CD14-positive monocyte (primary cell): ENCODE results near the gene IMMP2L. TPM values are rescaled to one million over a fixed set of nuclear protein-coding genes. Genes with fewer than 3 reads are reported as not detected.

Experiments
- DNase-seq, 3 donors: peaks; one replicate each; pipeline ENCODE4 v3.0.0-alpha.2; 2011 to 2022
- H2AFZ ChIP-seq: 2 replicates; pipeline ENCODE4 v1.6.0; 2012; ENCODE audit warnings: mild to moderate bottlenecking, low read depth, low read length, inconsistent platforms; ENCODE audit not compliant: insufficient read depth, poor library complexity, severe bottlenecking
- H3K27ac ChIP-seq, 2 donors: 1 replicate in 1 of 2; 2 replicates in 1 of 2; pipeline ENCODE4 v1.5.1; 2012 to 2013; ENCODE audit warnings: low read length in 2 of 2, control low read depth in 1 of 2, inconsistent platforms in 1 of 2, low read depth in 1 of 2, mild to moderate bottlenecking in 1 of 2
- H3K27me3 ChIP-seq, 2 donors: one replicate each; pipeline versions ENCODE4 v1.6.0 to v1.6.1; 2011 to 2013; ENCODE audit warnings: low read length in 2 of 2; ENCODE audit not compliant: control insufficient read depth in 2 of 2, insufficient read depth in 2 of 2
- H3K36me3 ChIP-seq, 2 donors: replicated peaks in 1 of 2; 1 replicate in 1 of 2; 2 replicates in 1 of 2; pipeline versions ENCODE4 v1.5.1 to v1.6.1; 2012 to 2013; ENCODE audit warnings: low read length in 2 of 2, control low read depth in 1 of 2, inconsistent platforms in 1 of 2, mild to moderate bottlenecking in 1 of 2; ENCODE audit not compliant: insufficient read depth in 2 of 2, control insufficient read depth in 1 of 2
- H3K4me1 ChIP-seq, 2 donors: 1 replicate in 1 of 2; 2 replicates in 1 of 2; pipeline versions ENCODE4 v1.5.1 to v1.6.1; 2012 to 2013; ENCODE audit warnings: low read length in 2 of 2, control low read depth in 1 of 2, inconsistent platforms in 1 of 2, mild to moderate bottlenecking in 1 of 2, moderate library complexity in 1 of 2; ENCODE audit not compliant: insufficient read depth in 2 of 2, control insufficient read depth in 1 of 2
- H3K4me2 ChIP-seq: replicated peaks from 2 replicates; pipeline ENCODE3; 2012; ENCODE audit warnings: low read length, moderate library complexity, mild to moderate bottlenecking; ENCODE audit not compliant: poor library complexity, severe bottlenecking; ENCODE audit errors: extremely low read depth
- H3K4me3 ChIP-seq, 3 experiments: fragments of 200-600 bp in 1 of 3; sonication (generic) in 1 of 3; replicated peaks in 1 of 3; 1 replicate in 2 of 3; 2 replicates in 1 of 3; pipeline ENCODE4 v1.5.1; 2011 to 2013; ENCODE audit warnings: low read length in 3 of 3, mild to moderate bottlenecking in 3 of 3, control low read depth in 2 of 3, low read depth in 2 of 3, inconsistent platforms in 1 of 3, moderate library complexity in 1 of 3
- H3K79me2 ChIP-seq: 2 replicates; pipeline ENCODE4 v1.6.0; 2012; ENCODE audit warnings: mild to moderate bottlenecking, control low read depth, inconsistent platforms, low read length, moderate library complexity; ENCODE audit not compliant: insufficient read depth
- H3K9ac ChIP-seq: 2 replicates; pipeline ENCODE4 v1.6.0; 2017; ENCODE audit warnings: low read length, mild to moderate bottlenecking; ENCODE audit not compliant: insufficient read depth, poor library complexity, severe bottlenecking
- H3K9me3 ChIP-seq, 2 donors: replicated peaks in 1 of 2; 1 replicate in 1 of 2; 2 replicates in 1 of 2; pipeline versions ENCODE4 v1.5.1 to v1.6.1; 2012 to 2013; ENCODE audit warnings: low read length in 2 of 2, control low read depth in 1 of 2; ENCODE audit not compliant: control insufficient read depth in 1 of 2, insufficient read depth in 1 of 2
- H4K20me1 ChIP-seq: 2 replicates; pipeline ENCODE4 v1.6.0; 2012; ENCODE audit warnings: mild to moderate bottlenecking, low read length, control low read depth, moderate library complexity; ENCODE audit not compliant: insufficient read depth
- H3K27ac Mint-ChIP-seq, 7 donors: one replicate each; pipeline ENCODE4 v1.8.0; 2020; ENCODE audit warnings: mild to moderate bottlenecking in 7 of 7, mixed read lengths in 7 of 7, moderate library complexity in 6 of 7, inconsistent platforms in 2 of 7
- H3K27me3 Mint-ChIP-seq, 3 donors: one replicate each; pipeline ENCODE4 v1.8.0; 2021 to 2022; ENCODE audit warnings: low read depth in 3 of 3, mild to moderate bottlenecking in 3 of 3, mixed read lengths in 3 of 3, moderate library complexity in 3 of 3, inconsistent platforms in 1 of 3
- H3K36me3 Mint-ChIP-seq, 2 donors: one replicate each; pipeline ENCODE4 v1.8.0; 2020; ENCODE audit warnings: mixed read lengths in 2 of 2, inconsistent platforms in 1 of 2, mild to moderate bottlenecking in 1 of 2
- H3K4me1 Mint-ChIP-seq: one replicate; pipeline ENCODE4 v1.8.0; 2020; ENCODE audit warnings: mild to moderate bottlenecking, mixed read lengths
- H3K4me3 Mint-ChIP-seq, 2 donors: one replicate each; pipeline ENCODE4 v1.8.0; 2020; ENCODE audit warnings: mild to moderate bottlenecking in 2 of 2, mixed read lengths in 2 of 2, moderate library complexity in 1 of 2
- H3K9me3 Mint-ChIP-seq, 7 donors: one replicate each; pipeline ENCODE4 v1.8.0; 2020 to 2022; ENCODE audit warnings: mixed read lengths in 7 of 7, mild to moderate bottlenecking in 6 of 7, moderate library complexity in 6 of 7, inconsistent platforms in 2 of 7
- WGBS: methylation state at CpG from one replicate; pipeline ENCODE4 v1.1.5; 2013; ENCODE audit warnings: missing lambda C conversion rate; ENCODE audit not compliant: insufficient coverage; 5-methylcytosine and 5-hydroxymethylcytosine counted together
- intact Hi-C, 2 donors: fragments of 100-400 bp; cut with micrococcal nuclease; formaldehyde crosslinking; loops; one replicate each; pipeline versions ENCODE4 v1.15.0 to v1.15.1; 2023
- polyA plus RNA-seq, 3 donors: library from polyadenylated mRNA; depleted of rRNA in 1 of 3; unstranded in 2 of 3; stranded (reverse) in 1 of 3; fragments of 300-500 nt in 2 of 3; fragments of >200 nt in 1 of 3; fragmentation: Illumina TruSeq in 2 of 3; gene quantifications; 1 replicate in 2 of 3; 2 replicates in 1 of 3; pipeline ENCODE4 v1.2.3, GENCODE V29; 2012 to 2021
- TF ChIP-seq, protein P1 (sequence below): fragments of 200-600 bp; IDR thresholded peaks from one replicate; pipeline ENCODE4 v1.8.0; 2022; ENCODE audit warnings: antibody characterized with exemption, mild to moderate bottlenecking

The IMMP2L gene
- polyA plus RNA-seq, 3 donors: 1.9 to 6.4 (median 6.2) TPM

DNA sequence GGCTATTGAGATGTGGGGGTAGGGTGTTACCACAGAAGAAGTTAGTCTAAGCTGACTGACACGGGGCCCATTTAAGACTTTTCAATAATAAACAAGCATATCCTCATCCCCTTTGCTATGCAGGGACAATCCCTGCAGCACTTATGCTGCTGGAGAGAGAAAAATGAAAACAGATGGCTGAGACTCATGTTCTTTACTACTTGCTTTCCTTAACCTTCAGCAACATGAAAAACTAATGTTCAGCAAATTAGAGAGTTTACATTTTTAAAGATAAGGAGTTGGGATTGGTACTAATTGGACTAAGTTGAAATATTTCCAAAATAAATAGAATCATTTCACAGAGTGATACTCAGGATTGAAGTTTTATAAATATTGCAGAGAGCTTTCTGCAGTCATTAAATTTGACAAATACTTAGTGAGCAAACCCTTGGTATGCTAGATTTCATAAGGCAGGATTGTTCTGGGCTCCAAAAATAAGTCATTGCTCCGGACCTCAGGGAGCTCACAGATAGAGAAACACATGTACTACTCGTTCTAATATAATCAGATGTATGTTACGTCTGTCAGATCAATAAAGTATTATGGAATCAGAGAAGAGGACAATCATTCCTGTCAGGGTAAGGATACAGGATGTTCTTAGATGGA, 618.5 kb downstream of the IMMP2L start:
- no peak overlapping the region for H2AFZ ChIP-seq
- no peaks in the 10 kb centered on the region for H3K4me1 ChIP-seq
- Mint-ChIP-seq H3K36me3 (no peaks in the 10 kb centered on the region), H3K4me3 (no peak overlapping the region), H3K27me3 (no peaks in the 10 kb centered on the region), H3K27ac (no peak overlapping the region), H3K4me1 (no peaks in the 10 kb centered on the region), H3K9me3 (peaks cover 0 to 2% (median 0%) of the 10 kb centered on the region in 7 donors)
- no peak overlapping the region for H3K27ac ChIP-seq
- DNase-seq: no peak
- TF ChIP-seq, protein P1, sequence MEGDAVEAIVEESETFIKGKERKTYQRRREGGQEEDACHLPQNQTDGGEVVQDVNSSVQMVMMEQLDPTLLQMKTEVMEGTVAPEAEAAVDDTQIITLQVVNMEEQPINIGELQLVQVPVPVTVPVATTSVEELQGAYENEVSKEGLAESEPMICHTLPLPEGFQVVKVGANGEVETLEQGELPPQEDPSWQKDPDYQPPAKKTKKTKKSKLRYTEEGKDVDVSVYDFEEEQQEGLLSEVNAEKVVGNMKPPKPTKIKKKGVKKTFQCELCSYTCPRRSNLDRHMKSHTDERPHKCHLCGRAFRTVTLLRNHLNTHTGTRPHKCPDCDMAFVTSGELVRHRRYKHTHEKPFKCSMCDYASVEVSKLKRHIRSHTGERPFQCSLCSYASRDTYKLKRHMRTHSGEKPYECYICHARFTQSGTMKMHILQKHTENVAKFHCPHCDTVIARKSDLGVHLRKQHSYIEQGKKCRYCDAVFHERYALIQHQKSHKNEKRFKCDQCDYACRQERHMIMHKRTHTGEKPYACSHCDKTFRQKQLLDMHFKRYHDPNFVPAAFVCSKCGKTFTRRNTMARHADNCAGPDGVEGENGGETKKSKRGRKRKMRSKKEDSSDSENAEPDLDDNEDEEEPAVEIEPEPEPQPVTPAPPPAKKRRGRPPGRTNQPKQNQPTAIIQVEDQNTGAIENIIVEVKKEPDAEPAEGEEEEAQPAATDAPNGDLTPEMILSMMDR: no peak
- no peaks in the 10 kb centered on the region for H4K20me1 ChIP-seq
- H3K79me2 ChIP-seq: no peaks in the 10 kb centered on the region
- WGBS: no CpG with 5 or more reads among the region's 4 CpGs
- no peak overlapping the region for H3K4me3 ChIP-seq
- no peak overlapping the region for H3K4me2 ChIP-seq
- H3K9ac ChIP-seq: no peak overlapping the region
- H3K9me3 ChIP-seq: no peaks in the 10 kb centered on the region
- intact Hi-C loops: no loop called here
- H3K27me3 ChIP-seq: no peaks in the 10 kb centered on the region
- no peaks in the 10 kb centered on the region for H3K36me3 ChIP-seq

DNA sequence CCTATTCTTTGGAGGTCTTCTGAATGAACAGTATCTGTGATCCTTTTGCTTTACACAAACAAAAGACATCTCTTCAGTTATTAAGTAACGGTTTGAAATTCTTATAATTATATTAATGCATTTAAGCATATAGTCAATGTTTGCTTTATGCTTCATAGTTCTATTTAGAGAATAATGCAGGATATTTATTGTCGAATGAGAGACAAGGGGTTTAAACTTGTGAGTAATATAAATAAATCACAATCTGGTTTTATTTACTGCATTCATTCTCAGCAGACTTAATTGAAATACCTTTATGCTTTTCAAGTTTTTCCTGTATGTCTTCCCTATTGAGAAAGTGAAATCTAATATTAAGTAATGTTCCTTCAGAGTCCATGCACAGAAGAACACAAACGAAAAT, 620.9 kb downstream of the IMMP2L start:
- no peak overlapping the region for H3K4me3 ChIP-seq
- intact Hi-C loops: no loop called here
- H3K27ac Mint-ChIP-seq: no peak overlapping the region

More for the DNA sequence above, 620.9 kb downstream of the IMMP2L start:
- Mint-ChIP-seq H3K4me1 (no peaks in the 10 kb centered on the region), H3K4me3 (no peak overlapping the region), H3K9me3 (peaks cover 0 to 2% (median 2%) of the 10 kb centered on the region in 7 donors), H3K36me3 (no peaks in the 10 kb centered on the region), H3K27me3 (no peaks in the 10 kb centered on the region)
- DNase-seq: no peak
- Histone ChIP-seq H3K27me3 (no peaks in the 10 kb centered on the region), H3K36me3 (no peaks in the 10 kb centered on the region), H4K20me1 (no peaks in the 10 kb centered on the region), H3K27ac (no peak overlapping the region), H3K9me3 (peaks cover 0 to 2% of the 10 kb centered on the region in 2 donors), H3K4me1 (no peaks in the 10 kb centered on the region), H3K4me2 (no peak overlapping the region), H3K79me2 (no peaks in the 10 kb centered on the region), H2AFZ (no peak overlapping the region), H3K9ac (no peak overlapping the region)
- TF ChIP-seq, protein P1: no peak
- WGBS: no CpG with 5 or more reads among the region's 3 CpGs
